A673 (cell line): ENCODE data around the gene GALNT2. TPM values are rescaled to one million over a fixed set of nuclear protein-coding genes. Genes with fewer than 3 reads are reported as not detected.

Experiments used
- BruUV-seq: library from RNA; stranded (reverse); fragments of 400-500 nt; replicated peaks from 2 replicates; lab custom pipeline; 2021; lab: Mats Ljungman, UMichigan
- CTCF ChIA-PET: fragments of 300-600 bp; sonication (Branson Sonifier 250); formaldehyde crosslinking; loops from one replicate; lab custom pipeline; 2022; ENCODE audit warnings: antibody characterized with exemption; lab: Charles Lee
- POLR2A ChIA-PET: fragments of 300-600 bp; sonication (Branson Sonifier 250); formaldehyde crosslinking; loops from one replicate; lab custom pipeline; 2022; ENCODE audit warnings: antibody characterized with exemption; ENCODE audit not compliant: low non-redundant PET; lab: Charles Lee
- DNase-seq: peaks from one replicate; pipeline ENCODE4 v3.0.0-alpha.2; 2015; ENCODE audit warnings: low spot score
- H3K27ac ChIP-seq: fragments of 200-600 bp; sonication (generic); 2 replicates; pipeline ENCODE4 v1.5.1; 2016; ENCODE audit warnings: mixed run types, low read depth, mild to moderate bottlenecking, mixed read lengths, antibody characterized with exemption, low read length; ENCODE audit not compliant: poor library complexity, severe bottlenecking
- H3K27me3 ChIP-seq: fragments of 200-600 bp; sonication (generic); replicated peaks from 2 replicates; pipeline ENCODE4 v1.6.1; 2017; ENCODE audit warnings: mixed run types, low read depth, mild to moderate bottlenecking, mixed read lengths, antibody characterized with exemption, low read length; ENCODE audit not compliant: insufficient read depth, poor library complexity
- H3K36me3 ChIP-seq: fragments of 200-600 bp; sonication (generic); 2 replicates; pipeline ENCODE4 v1.6.1; 2016; ENCODE audit warnings: mixed run types, mild to moderate bottlenecking, mixed read lengths, antibody characterized with exemption, low read length; ENCODE audit not compliant: insufficient read depth, poor library complexity, severe bottlenecking
- H3K4me1 ChIP-seq: fragments of 200-600 bp; sonication (generic); 2 replicates; pipeline ENCODE4 v1.6.1; 2017; ENCODE audit warnings: mixed run types, mild to moderate bottlenecking, mixed read lengths, antibody characterized with exemption, low read length; ENCODE audit not compliant: insufficient read depth, poor library complexity, severe bottlenecking
- H3K4me3 ChIP-seq: fragments of 200-600 bp; sonication (generic); 2 replicates; pipeline ENCODE4 v1.5.1; 2016; ENCODE audit warnings: low read depth, mixed run types, mild to moderate bottlenecking, mixed read lengths, low read length; ENCODE audit not compliant: poor library complexity, severe bottlenecking
- H3K9me3 ChIP-seq: fragments of 200-600 bp; sonication (generic); 2 replicates; pipeline ENCODE4 v1.6.1; 2016; ENCODE audit warnings: mixed run types, low read depth, mild to moderate bottlenecking, mixed read lengths, antibody characterized with exemption, low read length; ENCODE audit not compliant: poor library complexity, severe bottlenecking
- EZH2 ChIP-seq: fragments of 200-600 bp; sonication (generic); IDR thresholded peaks from 2 replicates; pipeline ENCODE4 v1.6.1; 2017; ENCODE audit warnings: borderline replicate concordance, low read depth, mild to moderate bottlenecking, mixed read lengths, antibody characterized with exemption, low read length; ENCODE audit not compliant: poor library complexity, severe bottlenecking
- intact Hi-C: fragments of 100-400 bp; cut with micrococcal nuclease; formaldehyde crosslinking; loops from one replicate; pipeline ENCODE4 v1.10.0; 2022; ENCODE audit not compliant: unreplicated experiment
- total RNA-seq: library from RNA; stranded (reverse); gene quantifications from 2 replicates; pipeline ENCODE4 v1.2.3, GENCODE V29; 2021
- TF ChIP-seq, protein P1 (sequence below): fragments of 300-800, 200-600 bp; sonication (generic); conservative IDR thresholded peaks from 2 replicates; pipeline ENCODE4 v1.5.1; 2017; ENCODE audit warnings: low read depth, mild to moderate bottlenecking, antibody characterized with exemption, low read length, moderate library complexity, mixed read lengths

Gene GALNT2
- total RNA-seq, 1 experiment from 2014 or later, result 94.6 TPM

DNA sequence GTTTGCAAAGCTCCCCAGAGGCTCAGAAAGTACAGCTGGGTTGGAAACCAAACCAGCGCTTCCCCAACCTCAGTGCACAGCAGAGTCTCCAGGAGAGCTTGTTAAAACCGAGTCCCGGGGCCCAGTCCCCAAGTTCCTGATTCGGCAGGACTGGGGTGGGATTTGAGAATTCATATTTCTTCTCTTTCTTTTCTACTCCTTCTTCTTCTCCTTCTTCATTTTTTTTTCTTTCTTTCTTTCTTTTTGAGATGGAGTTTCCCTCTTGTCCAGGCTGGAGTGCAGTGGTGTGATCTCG, 222.3 kb downstream of the GALNT2 start:
- DNase-seq, result no peak
- CTCF ChIA-PET, result no interaction called here
- no peaks in the 10 kb centered on the region for H3K36me3 ChIP-seq
- TF ChIP-seq, protein P1, sequence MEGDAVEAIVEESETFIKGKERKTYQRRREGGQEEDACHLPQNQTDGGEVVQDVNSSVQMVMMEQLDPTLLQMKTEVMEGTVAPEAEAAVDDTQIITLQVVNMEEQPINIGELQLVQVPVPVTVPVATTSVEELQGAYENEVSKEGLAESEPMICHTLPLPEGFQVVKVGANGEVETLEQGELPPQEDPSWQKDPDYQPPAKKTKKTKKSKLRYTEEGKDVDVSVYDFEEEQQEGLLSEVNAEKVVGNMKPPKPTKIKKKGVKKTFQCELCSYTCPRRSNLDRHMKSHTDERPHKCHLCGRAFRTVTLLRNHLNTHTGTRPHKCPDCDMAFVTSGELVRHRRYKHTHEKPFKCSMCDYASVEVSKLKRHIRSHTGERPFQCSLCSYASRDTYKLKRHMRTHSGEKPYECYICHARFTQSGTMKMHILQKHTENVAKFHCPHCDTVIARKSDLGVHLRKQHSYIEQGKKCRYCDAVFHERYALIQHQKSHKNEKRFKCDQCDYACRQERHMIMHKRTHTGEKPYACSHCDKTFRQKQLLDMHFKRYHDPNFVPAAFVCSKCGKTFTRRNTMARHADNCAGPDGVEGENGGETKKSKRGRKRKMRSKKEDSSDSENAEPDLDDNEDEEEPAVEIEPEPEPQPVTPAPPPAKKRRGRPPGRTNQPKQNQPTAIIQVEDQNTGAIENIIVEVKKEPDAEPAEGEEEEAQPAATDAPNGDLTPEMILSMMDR, result no peak
- no peak for TF ChIP-seq EZH2
- intact Hi-C loops, result no loop called here
- H3K27ac ChIP-seq, result no peak overlapping the region
- H3K27me3 ChIP-seq, result no peaks in the 10 kb centered on the region
- H3K4me3 ChIP-seq, result no peak overlapping the region
- H3K4me1 ChIP-seq, result no peaks in the 10 kb centered on the region
- BruUV-seq, result no TSS peak
- POLR2A ChIA-PET, result no interaction called here
- H3K9me3 ChIP-seq, result no peaks in the 10 kb centered on the region

DNA sequence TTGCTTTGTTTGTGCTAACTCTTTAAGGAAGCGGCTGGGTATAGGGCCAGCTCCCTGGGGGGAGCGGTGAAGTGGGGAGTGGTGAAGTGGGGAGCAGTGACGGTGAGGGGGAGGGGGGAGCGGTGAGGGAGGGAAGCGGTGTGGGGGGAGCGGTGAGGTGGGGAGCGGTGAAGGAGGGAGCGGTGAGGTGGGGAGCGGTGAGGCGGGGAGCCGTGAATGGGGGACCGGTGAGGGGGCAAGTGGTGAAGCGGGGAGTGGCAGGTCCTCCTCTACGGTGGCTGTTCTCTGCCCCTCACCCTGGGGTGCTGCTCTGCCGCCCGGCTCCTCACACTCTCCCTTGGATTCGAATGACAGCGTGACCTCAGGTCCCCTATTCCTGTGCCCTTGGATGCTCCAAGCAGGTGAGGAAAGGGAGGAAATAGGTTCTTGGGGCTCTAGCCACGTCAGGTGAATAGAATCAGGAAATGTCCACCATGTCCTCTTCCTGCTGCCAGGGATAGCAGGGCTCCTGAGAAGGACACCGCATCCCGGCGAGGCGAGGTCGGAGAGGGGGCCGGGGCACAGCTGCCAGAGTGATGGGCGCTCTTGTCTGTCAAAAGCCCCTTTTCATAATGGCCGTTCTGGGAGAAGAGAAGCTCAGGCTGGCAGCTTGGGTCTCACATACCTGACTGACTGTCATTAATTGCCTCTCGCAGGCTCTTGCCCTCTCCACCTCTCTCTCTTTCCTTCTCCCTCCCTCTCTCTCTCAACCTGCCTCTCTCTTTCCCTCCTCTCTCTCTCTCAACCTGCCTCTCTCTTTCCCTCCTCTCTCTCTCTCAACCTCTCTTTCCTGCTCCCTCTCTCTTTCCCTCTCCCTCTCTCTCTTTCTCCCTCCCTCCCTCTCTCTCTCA, 224.9 kb downstream of the GALNT2 start:
- BruUV-seq, result no TSS peak
- Histone ChIP-seq H3K36me3 (no peaks in the 10 kb centered on the region), H3K4me3 (no peak overlapping the region), H3K4me1 (no peaks in the 10 kb centered on the region), H3K27ac (no peak overlapping the region), H3K9me3 (no peaks in the 10 kb centered on the region), H3K27me3 (no peaks in the 10 kb centered on the region)
- intact Hi-C loops, result no loop called here
- POLR2A ChIA-PET, result no interaction called here
- CTCF ChIA-PET, result no interaction called here
- no peak for DNase-seq
- TF ChIP-seq, protein P1, result no peak
- TF ChIP-seq EZH2, result no peak

DNA sequence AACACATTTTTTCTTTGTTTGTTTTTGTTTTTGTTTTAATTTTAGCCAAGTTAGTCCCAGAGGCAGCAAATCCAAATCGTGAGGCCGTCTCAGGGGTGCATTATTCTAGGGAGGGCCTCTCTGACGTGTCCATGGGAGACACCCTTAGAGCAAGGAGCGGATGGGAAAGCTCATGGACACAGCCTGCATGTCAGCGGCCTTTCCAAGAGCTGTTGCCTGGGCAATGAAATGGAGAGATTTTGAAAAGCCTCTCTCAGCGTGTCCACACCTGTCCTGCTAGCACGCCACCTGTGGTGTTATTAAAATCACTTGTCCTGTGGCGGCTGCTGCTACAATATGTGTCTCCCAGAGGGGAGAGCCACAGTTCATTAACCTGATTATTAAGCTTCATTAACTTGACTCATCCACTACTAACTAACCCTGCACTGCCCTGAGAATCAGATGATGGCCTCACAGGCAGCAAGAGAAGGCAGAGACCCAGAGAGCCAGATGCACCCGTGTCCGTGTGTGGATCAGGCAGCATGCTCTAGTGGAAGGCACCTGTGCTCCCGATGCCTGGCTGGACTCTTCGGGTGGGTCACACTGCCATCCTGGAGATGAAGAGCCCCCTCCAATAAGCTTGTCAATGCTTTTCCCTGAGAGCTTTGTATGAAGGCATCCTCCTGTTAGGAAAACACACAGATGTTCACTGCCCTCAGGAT, 225.8 kb downstream of the GALNT2 start:
- H3K9me3 ChIP-seq, result no peaks in the 10 kb centered on the region
- no peak overlapping the region for H3K4me3 ChIP-seq
- intact Hi-C loops, result no loop called here
- H3K27me3 ChIP-seq, result no peaks in the 10 kb centered on the region
- ChIA-PET CTCF (no interaction called here), POLR2A (no interaction called here)
- TF ChIP-seq, protein P1, result no peak
- no peak for TF ChIP-seq EZH2
- H3K27ac ChIP-seq, result no peak overlapping the region
- no peak for DNase-seq
- no peaks in the 10 kb centered on the region for H3K36me3 ChIP-seq
- no peaks in the 10 kb centered on the region for H3K4me1 ChIP-seq
- BruUV-seq, result no TSS peak
